ENCODE results near the gene F9. TPM values are rescaled to one million over a fixed set of nuclear protein-coding genes. Genes with fewer than 3 reads are reported as not detected.

The F9 gene
- total RNA-seq, 6 donors from 2014 or later: 0.10 to 0.11 TPM; not detected in 4

DNA sequence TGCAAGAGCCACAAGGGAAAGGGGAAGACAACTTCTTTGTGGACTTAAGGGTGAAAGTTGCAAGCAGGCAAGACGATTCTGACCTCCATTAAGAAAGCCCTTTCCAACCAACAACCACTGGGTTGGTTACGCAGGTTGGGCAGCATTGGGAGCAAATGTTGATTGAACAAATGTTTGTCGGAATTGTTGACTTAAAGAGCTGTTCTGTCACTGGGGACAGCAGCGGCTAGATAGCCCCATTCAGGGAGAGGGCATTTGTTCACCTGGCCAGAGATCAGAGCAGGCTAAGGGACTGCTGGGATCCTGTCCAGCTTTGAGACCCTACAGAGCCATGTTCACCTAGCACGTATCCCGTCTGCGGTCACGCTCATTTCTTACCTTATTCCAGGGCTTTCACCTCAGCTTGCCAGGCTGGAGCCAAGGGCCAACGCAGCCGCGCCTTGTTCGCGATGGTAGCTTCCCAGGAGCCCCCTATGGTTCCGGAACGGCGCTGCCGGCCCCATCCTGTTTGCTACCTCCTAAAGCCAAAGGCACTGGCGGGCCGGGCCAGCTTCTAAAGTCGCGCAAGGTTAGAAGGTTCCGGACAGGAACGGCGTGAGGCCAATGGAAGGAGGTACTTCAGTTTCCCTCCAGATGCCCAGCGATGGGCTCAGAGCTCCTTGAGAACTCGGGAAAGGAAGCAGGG lies 24.6 kb downstream of the F9 start:
- H3K27me3 ChIP-seq: no peaks in the 10 kb centered on the region
- DNase-seq: peak in 1 of 2 donors; percentile 38

DNA sequence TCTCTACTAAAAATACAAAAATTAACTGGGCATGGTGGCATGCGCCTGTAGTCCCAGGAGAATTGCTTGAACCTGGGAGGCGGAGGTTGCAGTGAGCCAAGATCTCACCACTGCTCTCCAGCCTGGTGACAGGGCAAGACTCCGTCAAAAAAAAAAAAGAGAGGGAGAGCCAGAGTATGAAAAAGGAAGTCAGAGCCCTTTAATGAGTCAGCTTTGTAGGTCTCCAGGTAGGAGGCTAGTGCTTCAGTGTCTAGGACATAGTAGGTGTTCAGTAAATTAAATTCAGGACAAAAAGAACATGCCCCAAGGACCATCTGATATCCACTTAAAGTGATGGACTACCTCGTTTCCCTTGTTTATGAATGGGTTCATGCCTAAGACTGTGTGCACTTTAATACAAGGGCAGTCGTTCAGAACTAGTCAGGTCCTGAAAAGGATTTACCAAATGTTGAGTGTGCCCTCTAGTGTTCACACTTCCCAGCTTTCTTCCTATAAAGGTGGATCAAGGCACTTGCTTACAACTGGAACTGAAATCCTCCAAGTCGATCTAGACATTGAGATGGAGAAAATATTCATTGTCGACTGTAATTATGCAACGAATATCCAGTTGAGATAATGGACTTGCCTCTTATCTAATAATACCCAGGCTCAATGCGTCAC lies 29.0 kb downstream of the F9 start:
- ATAC-seq (ENCODE audit: low FRiP score in 2 of 2) (peak in 1 of 2 donors; percentile 69), DNase-seq (no peak)
- Histone ChIP-seq H3K36me3 (no peaks in the 10 kb centered on the region), H3K27ac (no peak overlapping the region), H3K9me3 (no peaks in the 10 kb centered on the region), H3K27me3 (no peaks in the 10 kb centered on the region), H3K4me3 (no peak overlapping the region), H3K4me1 (no peaks in the 10 kb centered on the region)
- TF ChIP-seq, protein P1, sequence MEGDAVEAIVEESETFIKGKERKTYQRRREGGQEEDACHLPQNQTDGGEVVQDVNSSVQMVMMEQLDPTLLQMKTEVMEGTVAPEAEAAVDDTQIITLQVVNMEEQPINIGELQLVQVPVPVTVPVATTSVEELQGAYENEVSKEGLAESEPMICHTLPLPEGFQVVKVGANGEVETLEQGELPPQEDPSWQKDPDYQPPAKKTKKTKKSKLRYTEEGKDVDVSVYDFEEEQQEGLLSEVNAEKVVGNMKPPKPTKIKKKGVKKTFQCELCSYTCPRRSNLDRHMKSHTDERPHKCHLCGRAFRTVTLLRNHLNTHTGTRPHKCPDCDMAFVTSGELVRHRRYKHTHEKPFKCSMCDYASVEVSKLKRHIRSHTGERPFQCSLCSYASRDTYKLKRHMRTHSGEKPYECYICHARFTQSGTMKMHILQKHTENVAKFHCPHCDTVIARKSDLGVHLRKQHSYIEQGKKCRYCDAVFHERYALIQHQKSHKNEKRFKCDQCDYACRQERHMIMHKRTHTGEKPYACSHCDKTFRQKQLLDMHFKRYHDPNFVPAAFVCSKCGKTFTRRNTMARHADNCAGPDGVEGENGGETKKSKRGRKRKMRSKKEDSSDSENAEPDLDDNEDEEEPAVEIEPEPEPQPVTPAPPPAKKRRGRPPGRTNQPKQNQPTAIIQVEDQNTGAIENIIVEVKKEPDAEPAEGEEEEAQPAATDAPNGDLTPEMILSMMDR (IDR thresholded peaks at IDR 0.05): peak in 5 of 6 experiments; percentile 22 to 42 (median 27)
- TF ChIP-seq POLR2A (IDR thresholded peaks at IDR 0.05) (no peak), EP300 (IDR thresholded peaks at IDR 0.05) (no peak), POLR2AphosphoS5 (IDR thresholded peaks at IDR 0.05) (no peak)
- 26 to 33% methylated on average over 9 of the region's 9 CpGs for WGBS, 2 donors

More for the DNA sequence above, 24.6 kb downstream of the F9 start:
- Histone ChIP-seq H3K27ac (no peak overlapping the region), H3K9me3 (no peaks in the 10 kb centered on the region), H3K36me3 (no peaks in the 10 kb centered on the region), H3K4me3 (no peak overlapping the region), H3K4me1 (no peaks in the 10 kb centered on the region)
- 61 to 83% methylated on average over 20 to 26 of the region's 26 CpGs for WGBS, 2 donors
- ATAC-seq (ENCODE audit: low FRiP score in 2 of 2): no peak
- TF ChIP-seq, protein P1 (IDR thresholded peaks at IDR 0.05): no peak
- TF ChIP-seq EP300 (IDR thresholded peaks at IDR 0.05) (no peak), POLR2A (IDR thresholded peaks at IDR 0.05) (no peak), POLR2AphosphoS5 (IDR thresholded peaks at IDR 0.05) (no peak)

DNA sequence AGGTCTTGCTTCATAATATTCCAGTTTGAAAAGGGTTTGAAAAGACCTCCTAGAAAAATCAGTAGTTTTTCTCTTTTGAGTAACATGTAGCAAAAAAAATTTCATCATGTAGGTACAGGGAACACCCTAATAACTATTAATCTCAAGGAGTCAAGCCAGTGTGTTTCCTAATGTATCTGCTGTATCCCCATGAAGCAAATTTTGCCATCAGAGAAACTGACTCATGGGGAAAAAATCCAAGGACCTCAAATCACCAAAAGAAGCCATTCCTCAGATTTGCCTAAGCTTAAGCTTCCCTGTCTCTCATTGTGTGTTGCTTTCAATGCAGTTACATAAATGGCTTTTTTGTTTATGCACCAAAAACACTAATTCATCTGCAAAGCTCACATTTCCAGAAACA lies 29.7 kb downstream of the F9 start:
- TF ChIP-seq, protein P1 (IDR thresholded peaks at IDR 0.05): no peak
- TF ChIP-seq EP300 (IDR thresholded peaks at IDR 0.05) (no peak), POLR2AphosphoS5 (IDR thresholded peaks at IDR 0.05) (no peak), POLR2A (IDR thresholded peaks at IDR 0.05) (no peak)
- no peak overlapping the region for H3K27ac ChIP-seq
- no peaks in the 10 kb centered on the region for H3K36me3 ChIP-seq
- ATAC-seq (ENCODE audit: low FRiP score in 2 of 2): no peak
- no peak for DNase-seq
- no peak overlapping the region for H3K4me3 ChIP-seq
- no peaks in the 10 kb centered on the region for H3K4me1 ChIP-seq
- no peaks in the 10 kb centered on the region for H3K27me3 ChIP-seq
- no peaks in the 10 kb centered on the region for H3K9me3 ChIP-seq

DNA sequence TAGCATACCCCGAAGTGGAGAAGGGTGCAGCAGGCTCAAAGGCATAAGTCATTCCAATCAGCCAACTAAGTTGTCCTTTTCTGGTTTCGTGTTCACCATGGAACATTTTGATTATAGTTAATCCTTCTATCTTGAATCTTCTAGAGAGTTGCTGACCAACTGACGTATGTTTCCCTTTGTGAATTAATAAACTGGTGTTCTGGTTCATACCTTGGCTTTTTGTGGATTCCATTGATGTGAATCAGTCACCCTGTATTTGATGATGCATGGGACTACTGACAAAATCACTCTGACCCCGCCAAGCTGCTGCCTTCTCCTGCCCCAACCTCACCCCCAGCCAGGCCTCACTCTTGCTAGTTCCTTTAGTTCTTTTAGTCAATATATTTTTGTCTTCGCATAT lies 32.7 kb downstream of the F9 start:
- Histone ChIP-seq H3K36me3 (no peaks in the 10 kb centered on the region), H3K27ac (no peak overlapping the region), H3K9me3 (no peaks in the 10 kb centered on the region), H3K4me3 (no peak overlapping the region), H3K27me3 (no peaks in the 10 kb centered on the region), H3K4me1 (no peaks in the 10 kb centered on the region)
- WGBS, 2 donors: 78 to 88% methylated on average over 5 of the region's 5 CpGs
- TF ChIP-seq, protein P1 (IDR thresholded peaks at IDR 0.05): no peak
- TF ChIP-seq EP300 (IDR thresholded peaks at IDR 0.05): no peak
- TF ChIP-seq POLR2A (IDR thresholded peaks at IDR 0.05): no peak
- TF ChIP-seq POLR2AphosphoS5 (IDR thresholded peaks at IDR 0.05): no peak
- DNase-seq: no peak
- ATAC-seq (ENCODE audit: low FRiP score in 2 of 2): no peak

Data from upper lobe of left lung (tissue), 6 donors.